Spinal cord (tissue), 10 donors: ENCODE results near the gene SPEN. TPM values are rescaled to one million over a fixed set of nuclear protein-coding genes. Genes with fewer than 3 reads are reported as not detected.

ENCODE experiments used
- DNase-seq, 6 donors: peaks; one replicate each; pipeline versions ENCODE4 v3.0.0 to v3.0.0-alpha.2; 2013 to 2015; ENCODE audit warnings: low spot score in 6 of 6, low read depth in 4 of 6
- H3K27ac ChIP-seq: one replicate; pipeline ENCODE4 v1.5.1; 2013; ENCODE audit warnings: low read depth, low read length, control low read depth
- H3K27me3 ChIP-seq: one replicate; pipeline ENCODE4 v1.6.1; 2013; ENCODE audit warnings: low read length; ENCODE audit not compliant: control insufficient read depth, insufficient read depth
- H3K36me3 ChIP-seq: one replicate; pipeline ENCODE4 v1.6.1; 2013; ENCODE audit warnings: low read length; ENCODE audit not compliant: control insufficient read depth, insufficient read depth
- H3K4me1 ChIP-seq: one replicate; pipeline ENCODE4 v1.6.1; 2013; ENCODE audit warnings: low read length; ENCODE audit not compliant: control insufficient read depth, insufficient read depth
- H3K4me3 ChIP-seq: one replicate; pipeline ENCODE4 v1.5.1; 2013; ENCODE audit warnings: low read depth, low read length, control low read depth
- H3K9me3 ChIP-seq: one replicate; pipeline ENCODE4 v1.6.1; 2013; ENCODE audit warnings: low read length; ENCODE audit not compliant: control insufficient read depth, insufficient read depth
- WGBS: methylation state at CpG from one replicate; pipeline ENCODE4 v1.1.5; 2013; ENCODE audit warnings: missing lambda C conversion rate; ENCODE audit not compliant: insufficient coverage; 5-methylcytosine and 5-hydroxymethylcytosine counted together
- long read RNA-seq, 4 donors: transcript quantifications; one replicate each; lab custom pipeline, GENCODE V29; 2026
- polyA plus RNA-seq, 2 donors: library from polyadenylated mRNA; unstranded; fragments of 120-200 nt; gene quantifications; one replicate each; pipeline ENCODE4 v1.2.1, GENCODE V29; 2013; ENCODE audit not compliant: insufficient read length in 2 of 2
- total RNA-seq, 2 donors: library from RNA; depleted of rRNA in 1 of 2; stranded (reverse); fragments of 120-200 nt in 1 of 2; fragments of >200 nt in 1 of 2; gene quantifications; one replicate each; pipeline versions ENCODE4 v1.2.3 to v1.2.4, GENCODE V29; 2013 to 2014
- donor health status: healthy.

SPEN gene, protein sequence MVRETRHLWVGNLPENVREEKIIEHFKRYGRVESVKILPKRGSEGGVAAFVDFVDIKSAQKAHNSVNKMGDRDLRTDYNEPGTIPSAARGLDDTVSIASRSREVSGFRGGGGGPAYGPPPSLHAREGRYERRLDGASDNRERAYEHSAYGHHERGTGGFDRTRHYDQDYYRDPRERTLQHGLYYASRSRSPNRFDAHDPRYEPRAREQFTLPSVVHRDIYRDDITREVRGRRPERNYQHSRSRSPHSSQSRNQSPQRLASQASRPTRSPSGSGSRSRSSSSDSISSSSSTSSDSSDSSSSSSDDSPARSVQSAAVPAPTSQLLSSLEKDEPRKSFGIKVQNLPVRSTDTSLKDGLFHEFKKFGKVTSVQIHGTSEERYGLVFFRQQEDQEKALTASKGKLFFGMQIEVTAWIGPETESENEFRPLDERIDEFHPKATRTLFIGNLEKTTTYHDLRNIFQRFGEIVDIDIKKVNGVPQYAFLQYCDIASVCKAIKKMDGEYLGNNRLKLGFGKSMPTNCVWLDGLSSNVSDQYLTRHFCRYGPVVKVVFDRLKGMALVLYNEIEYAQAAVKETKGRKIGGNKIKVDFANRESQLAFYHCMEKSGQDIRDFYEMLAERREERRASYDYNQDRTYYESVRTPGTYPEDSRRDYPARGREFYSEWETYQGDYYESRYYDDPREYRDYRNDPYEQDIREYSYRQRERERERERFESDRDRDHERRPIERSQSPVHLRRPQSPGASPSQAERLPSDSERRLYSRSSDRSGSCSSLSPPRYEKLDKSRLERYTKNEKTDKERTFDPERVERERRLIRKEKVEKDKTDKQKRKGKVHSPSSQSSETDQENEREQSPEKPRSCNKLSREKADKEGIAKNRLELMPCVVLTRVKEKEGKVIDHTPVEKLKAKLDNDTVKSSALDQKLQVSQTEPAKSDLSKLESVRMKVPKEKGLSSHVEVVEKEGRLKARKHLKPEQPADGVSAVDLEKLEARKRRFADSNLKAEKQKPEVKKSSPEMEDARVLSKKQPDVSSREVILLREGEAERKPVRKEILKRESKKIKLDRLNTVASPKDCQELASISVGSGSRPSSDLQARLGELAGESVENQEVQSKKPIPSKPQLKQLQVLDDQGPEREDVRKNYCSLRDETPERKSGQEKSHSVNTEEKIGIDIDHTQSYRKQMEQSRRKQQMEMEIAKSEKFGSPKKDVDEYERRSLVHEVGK (N-terminal part only)
- total RNA-seq, result 10 to 100 TPM; 37.9 to 59.0 TPM
- polyA plus RNA-seq, result 10 to 100 TPM; 74.6 to 79.9 TPM
- long read RNA-seq, donor 1, partial matches to known transcripts, result 11 of 22 reads
- long read RNA-seq, donor 1, other reads (novel, unspliced or antisense), result 5 of 22 reads
- long read RNA-seq, donor 2, partial matches to known transcripts, result 6 of 9 reads
- long read RNA-seq, donor 2, other reads (novel, unspliced or antisense), result 0 of 9 reads
- long read RNA-seq, donor 3, partial matches to known transcripts, result 10 of 14 reads
- long read RNA-seq, donor 3, other reads (novel, unspliced or antisense), result 0 of 14 reads
- long read RNA-seq, donor 4, partial matches to known transcripts, result 14 of 21 reads
- long read RNA-seq, donor 4, other reads (novel, unspliced or antisense), result 0 of 21 reads

DNA sequence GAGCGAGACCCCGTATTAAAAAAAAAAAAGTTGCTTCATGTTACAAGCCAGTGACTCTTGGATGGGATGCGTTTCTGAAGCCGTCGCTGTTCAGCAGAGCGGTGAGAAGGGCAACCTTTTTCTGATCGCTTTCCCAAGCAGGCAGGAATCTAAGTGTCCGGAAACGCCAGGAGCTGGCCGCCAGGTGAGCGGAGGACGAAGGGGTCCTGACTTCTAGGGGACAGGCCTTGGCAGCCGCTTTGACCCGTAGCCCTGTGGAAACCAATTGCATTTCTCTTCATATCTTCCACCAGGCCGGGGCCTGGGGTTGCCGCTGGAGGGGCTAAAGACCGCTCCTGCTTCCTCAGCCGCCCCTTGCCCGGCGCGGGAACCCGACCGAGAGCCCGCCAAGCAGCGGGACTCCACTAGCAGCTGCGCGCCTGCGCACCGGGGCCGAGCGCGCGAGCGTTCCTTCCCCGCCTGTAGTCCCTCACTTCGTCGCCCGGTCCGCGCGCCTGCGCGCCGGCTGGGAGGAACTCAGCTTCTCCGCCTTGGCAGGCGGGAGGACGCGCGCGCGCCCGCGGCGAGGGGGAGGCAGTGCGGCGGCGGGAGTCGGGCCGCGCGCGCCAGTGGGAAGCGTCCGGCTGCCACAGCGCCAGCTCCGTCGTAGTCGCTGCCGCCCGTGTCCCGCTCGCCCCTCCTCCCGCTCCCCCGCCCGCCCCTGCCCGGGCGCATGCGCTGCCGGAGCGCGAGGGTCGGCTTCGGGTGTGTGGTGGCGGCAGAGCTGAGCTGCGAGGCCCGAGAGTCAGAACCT, at the start of gene SPEN:
SPEN (plus strand) TSS at position 608 of the 793 bp plus-strand sequence. CDS start 361 bp downstream, outside the sequence.
- peak; percentile 94 to 100 (median 98) for DNase-seq
- Histone ChIP-seq H3K27ac (peak within 1 kb of the TSS; percentile 96), H3K4me3 (peak within 1 kb of the TSS; percentile 94), H3K27me3 (no peaks in the 10 kb centered on the region), H3K9me3 (no peaks in the 10 kb centered on the region), H3K36me3 (no peaks in the 10 kb centered on the region), H3K4me1 (peaks cover 33% of the 10 kb centered on the region)
- under 1% methylated on average over 79 of the region's 86 CpGs for WGBS

DNA sequence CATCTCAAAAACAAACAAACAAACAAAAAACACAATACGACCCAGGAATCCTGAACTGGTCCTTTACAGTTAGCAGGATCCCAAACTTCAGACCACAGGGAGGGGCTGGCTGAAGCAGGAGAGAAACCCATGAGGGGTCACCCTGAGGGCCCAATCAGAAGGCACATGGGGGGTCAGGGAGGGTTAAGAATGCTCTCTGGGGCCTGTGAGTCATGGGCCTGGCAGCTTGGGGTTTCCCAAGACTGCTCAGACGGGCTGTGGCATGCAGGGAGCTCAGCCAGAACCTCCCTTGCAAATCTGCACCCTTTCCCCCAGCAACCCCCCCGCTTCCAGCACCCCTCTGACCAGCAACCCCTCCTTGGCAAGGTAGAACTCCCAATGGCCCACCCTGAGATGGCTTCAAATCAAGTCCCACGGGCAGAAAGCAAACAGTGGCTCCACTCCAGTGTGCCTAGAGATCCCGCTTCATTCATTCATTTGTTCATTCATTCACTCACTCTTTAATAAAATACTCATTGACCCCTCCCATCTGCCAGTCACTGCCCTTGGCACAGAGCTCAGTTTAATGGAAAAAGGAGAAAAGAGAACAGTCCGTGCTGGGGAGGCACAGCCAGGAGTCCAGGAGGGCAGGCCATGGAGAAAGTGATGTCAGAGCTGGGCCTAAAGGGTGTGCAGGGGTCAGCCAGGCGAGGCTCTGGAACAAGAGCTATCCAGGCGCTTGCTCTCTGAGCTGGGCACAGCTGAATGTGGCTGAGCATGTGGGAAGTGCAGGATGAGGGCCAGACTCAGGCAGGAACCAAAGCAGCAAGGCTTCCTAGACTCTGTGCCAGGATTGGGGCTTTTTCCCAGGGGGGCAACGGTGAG, 48.3 kb upstream of the SPEN start:
- DNase-seq, result no peak
- Histone ChIP-seq H3K4me1 (peaks cover 14% of the 10 kb centered on the region), H3K27me3 (no peaks in the 10 kb centered on the region), H3K36me3 (no peaks in the 10 kb centered on the region), H3K4me3 (no peak overlapping the region), H3K27ac (no peak overlapping the region), H3K9me3 (no peaks in the 10 kb centered on the region)
- 73% methylated on average over 8 of the region's 9 CpGs for WGBS

DNA sequence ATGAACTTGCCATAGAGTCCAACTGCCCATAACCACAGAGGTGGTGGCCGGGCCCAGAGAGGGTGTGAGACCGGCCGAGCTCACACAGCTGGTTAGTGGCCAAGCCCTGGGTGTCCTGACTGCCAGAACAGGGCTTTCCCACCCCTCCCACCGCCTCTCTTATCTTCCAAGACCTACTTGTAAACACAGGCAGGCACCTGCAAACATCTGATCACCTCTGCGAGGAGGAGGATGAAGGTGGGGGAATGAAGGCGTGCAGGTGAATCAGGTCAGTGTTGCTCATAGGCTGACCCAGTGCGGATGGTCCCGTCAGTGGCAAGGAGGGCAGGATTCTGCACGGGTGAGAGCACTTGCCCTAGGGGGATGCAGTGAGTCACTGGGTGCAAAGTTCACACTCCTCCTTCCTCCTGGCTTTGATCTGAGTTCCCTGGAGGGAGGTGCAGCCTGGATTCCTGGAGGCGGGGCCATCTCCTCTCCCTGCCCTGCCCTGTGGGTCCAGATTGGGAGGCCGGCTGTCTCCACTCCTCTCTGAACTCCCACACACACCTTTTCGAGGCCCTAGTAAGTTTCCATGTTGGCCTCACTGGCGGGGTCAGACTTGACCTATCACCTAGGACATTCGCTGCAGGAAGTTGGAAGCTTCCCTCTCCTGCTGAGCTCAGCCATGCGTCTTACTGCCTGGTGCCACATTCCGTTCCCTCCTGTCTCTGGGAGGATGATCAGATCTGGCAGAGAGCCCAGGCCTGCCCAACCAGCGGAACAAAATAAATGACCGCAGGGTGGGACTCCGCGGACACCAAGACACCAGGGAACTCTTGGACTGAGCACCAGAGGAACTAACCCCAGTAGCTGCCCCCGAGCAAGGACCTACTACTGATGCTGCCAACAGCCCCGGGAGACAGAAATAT, 47.3 kb upstream of the SPEN start:
- Histone ChIP-seq H3K27ac (no peak overlapping the region), H3K4me1 (peaks cover 14% of the 10 kb centered on the region), H3K9me3 (no peaks in the 10 kb centered on the region), H3K27me3 (no peaks in the 10 kb centered on the region), H3K36me3 (no peaks in the 10 kb centered on the region), H3K4me3 (no peak overlapping the region)
- DNase-seq, result peak in 2 of 6 donors; percentile 21 to 60
- 44% methylated on average over 19 of the region's 22 CpGs for WGBS

DNA sequence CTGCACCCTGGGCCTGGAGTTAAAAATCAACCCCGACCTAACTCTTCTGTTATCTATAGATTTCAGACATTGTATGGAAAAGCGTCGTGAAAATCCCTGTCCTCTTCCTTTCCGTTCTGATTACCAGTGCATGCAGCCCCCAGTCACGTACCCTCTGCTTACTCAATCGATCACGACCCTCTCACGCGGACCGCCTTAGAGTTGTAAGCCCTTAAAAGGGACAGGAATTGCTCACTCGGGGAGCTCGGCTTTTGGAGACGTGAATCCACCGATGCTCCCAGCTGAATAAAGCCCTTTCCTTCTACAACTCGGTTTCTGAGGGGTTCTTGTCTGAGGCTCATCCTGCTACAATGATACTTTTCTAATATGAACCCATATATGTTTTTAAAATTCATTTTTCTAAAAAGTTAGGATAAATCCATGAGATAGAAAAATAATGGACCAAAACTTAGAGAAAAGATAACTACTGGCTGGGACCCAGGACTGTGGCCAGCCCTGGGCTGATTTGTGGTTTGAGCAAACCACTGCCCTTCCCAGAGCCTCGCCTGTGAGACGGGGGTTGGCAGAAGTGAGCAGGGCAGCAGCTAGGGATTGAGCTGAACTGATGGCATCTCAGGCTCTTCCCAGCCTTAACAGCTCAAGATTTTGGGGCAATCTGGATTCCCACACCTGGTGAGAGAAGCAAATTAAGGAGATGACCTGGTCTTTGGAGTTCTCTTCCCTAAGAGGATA, 45.1 kb upstream of the SPEN start:
- Histone ChIP-seq H3K4me3 (no peak overlapping the region), H3K36me3 (no peaks in the 10 kb centered on the region), H3K4me1 (peaks cover 14% of the 10 kb centered on the region), H3K27ac (no peak overlapping the region), H3K9me3 (no peaks in the 10 kb centered on the region), H3K27me3 (no peaks in the 10 kb centered on the region)
- 82% methylated on average over 14 of the region's 17 CpGs for WGBS
- no peak for DNase-seq

DNA sequence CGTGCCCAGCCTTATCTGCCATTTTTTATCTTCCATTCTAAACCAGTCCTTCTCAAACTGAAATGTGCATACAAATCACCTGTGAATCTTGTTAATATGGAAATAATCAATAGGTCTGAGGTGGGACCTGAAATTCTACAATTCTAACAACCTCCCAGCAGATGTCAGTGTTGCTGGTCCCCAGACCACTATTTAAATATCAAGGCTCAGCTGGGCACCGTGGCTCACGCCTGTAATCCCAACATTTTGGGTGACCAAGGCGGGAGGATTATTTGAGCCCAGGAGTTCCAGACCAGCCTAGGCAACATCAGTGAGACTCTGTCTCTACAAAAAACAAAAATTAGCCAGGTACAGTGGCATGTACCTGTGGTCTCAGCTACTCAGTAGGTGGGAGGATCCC, 44.1 kb upstream of the SPEN start:
- WGBS, result no CpG with 5 or more reads among the region's 4 CpGs
- no peaks in the 10 kb centered on the region for H3K36me3 ChIP-seq
- DNase-seq, result peak in 4 of 6 donors; percentile 17 to 78 (median 34)
- no peaks in the 10 kb centered on the region for H3K27me3 ChIP-seq
- no peak overlapping the region for H3K27ac ChIP-seq
- H3K9me3 ChIP-seq, result no peaks in the 10 kb centered on the region
- H3K4me3 ChIP-seq, result no peak overlapping the region
- H3K4me1 ChIP-seq, result peaks cover 14% of the 10 kb centered on the region

DNA sequence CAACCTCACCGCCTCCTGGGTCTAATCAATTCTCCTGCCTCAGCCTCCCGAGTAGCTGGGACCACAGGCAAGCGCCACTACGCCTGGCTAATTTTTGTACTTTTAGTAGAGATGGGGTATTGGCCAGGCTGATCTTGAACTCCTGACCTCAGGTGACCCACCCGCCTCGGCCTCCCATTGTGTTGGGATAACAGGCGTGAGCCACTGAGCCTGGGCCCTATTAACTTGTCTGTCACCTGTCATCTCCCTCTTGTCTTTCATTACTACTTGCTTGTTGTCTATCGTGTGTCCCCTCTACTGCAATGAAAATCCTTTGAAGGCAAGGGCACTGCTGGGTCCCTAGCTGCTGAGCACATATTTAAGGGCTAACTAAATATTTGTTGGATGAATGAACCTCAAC, 43.4 kb upstream of the SPEN start:
- no peaks in the 10 kb centered on the region for H3K27me3 ChIP-seq
- no peak overlapping the region for H3K27ac ChIP-seq
- no peak for DNase-seq
- WGBS, result 70% methylated on average over 4 of the region's 8 CpGs
- H3K4me3 ChIP-seq, result no peak overlapping the region
- H3K4me1 ChIP-seq, result peaks cover 14% of the 10 kb centered on the region
- H3K36me3 ChIP-seq, result no peaks in the 10 kb centered on the region
- no peaks in the 10 kb centered on the region for H3K9me3 ChIP-seq

DNA sequence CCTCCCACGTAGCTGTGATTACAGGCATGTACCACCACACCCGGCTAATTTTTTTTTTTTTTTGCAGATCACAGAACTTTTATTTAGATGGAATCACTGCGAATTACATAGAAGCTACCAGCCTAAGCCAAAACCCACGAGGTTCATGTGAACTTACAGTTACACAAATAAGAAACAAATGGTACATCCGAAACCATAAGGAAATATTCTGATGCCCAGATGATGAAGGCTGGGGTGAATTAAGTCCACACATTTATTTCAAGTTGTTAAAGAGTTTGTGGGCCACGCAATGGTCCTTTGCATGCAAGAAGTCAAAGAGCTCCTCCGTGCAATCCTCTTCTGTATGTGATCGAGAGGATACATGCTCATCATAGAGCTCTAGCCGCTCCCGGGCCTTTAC, 40.4 kb upstream of the SPEN start:
- 96% methylated on average over 4 of the region's 10 CpGs for WGBS
- Histone ChIP-seq H3K4me1 (no peaks in the 10 kb centered on the region), H3K4me3 (no peak overlapping the region), H3K9me3 (no peaks in the 10 kb centered on the region), H3K27ac (no peak overlapping the region), H3K27me3 (no peaks in the 10 kb centered on the region), H3K36me3 (no peaks in the 10 kb centered on the region)
- DNase-seq, result no peak
